ENCODE results near the gene ACADM.
"Not testable (repeated sequence)": the region's sequence is repeated elsewhere in the genome, so short reads cannot be mapped to it uniquely, and the experiment has no call there.

Gene ACADM

DNA sequence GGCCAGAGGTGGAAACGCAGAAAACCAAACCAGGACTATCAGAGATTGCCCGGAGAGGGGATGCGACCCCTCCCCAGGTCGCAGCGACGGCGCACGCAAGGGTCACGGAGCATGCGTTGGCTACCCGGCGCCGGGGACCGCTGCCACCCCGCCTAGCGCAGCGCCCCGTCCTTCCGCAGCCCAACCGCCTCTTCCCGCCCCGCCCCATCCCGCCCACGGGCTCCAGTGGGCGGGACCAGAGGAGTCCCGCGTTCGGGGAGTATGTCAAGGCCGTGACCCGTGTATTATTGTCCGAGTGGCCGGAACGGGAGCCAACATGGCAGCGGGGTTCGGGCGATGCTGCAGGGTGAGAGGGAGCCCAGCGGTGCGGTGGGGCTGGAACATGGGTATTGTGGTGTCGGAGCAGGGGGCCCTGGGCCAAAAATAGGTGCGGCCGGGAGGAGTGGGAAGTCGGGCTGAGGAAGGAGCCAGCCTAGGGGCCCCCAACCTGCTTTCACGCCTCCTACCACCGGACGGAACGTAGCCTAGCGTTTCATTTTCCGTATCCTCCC is at the start of gene ACADM:
Gene ACADM (plus strand): TSS at position 238 of the 551 bp plus-strand sequence. CDS start 79 bp downstream, at position 317.
- DNase-seq: peak; percentile 95

DNA sequence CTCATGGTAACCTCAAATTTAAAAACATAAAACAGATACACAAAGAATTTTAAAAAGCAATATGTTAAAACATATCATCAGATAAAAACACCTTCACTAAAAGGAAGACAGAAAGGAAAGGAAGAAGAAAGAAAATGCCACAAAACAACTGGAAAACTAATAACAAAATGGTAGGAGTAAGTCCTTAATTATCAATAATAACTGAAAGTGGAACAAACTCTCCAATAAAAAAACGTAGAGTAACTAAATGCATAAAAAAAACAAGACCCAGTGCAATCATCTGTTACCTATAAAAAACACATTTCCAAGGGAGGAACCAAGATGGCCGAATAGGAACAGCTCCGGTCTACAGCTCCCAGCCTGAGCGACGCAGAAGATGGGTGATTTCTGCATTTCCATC is 47.1 kb upstream of the ACADM start:
- DNase-seq: no peak

DNA sequence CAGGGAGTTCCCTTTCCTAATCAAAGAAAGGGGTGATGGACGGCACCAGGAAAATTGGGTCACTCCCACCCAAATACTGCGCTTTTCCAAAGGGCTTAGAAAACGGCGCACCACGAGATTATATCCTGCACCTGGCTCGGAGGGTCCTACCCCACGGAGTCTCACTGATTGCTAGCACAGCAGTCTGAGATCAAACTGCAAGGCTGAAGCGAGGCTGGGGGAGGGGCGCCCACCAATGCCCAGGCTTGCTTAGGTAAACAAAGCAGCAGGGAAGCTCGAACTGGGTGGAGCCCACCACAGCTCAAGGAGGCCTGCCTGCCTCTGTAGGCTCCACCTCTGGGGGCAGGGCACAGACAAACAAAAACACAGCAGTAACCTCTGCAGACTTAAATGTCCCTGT is 46.5 kb upstream of the ACADM start:
- not testable (repeated sequence) for DNase-seq

DNA sequence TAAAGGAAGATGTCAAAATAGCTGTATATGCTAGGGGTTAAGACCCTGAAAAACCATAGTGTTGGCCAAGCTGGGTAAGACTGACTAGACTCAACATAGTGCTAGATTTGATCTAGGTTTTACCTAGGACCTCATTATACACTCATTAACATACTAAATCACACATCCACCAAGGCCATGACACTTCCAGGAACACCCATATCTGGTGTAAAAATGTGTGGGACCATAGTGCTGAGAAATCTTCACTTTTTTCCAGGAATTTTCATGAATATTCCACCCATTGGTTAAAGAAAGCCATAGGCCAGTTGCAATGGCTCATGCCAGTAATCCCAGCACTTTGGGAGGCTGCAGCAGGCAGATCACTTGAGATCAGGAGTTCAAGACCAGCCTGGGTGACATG is 34.0 kb upstream of the ACADM start:
- DNase-seq: no peak

DNA sequence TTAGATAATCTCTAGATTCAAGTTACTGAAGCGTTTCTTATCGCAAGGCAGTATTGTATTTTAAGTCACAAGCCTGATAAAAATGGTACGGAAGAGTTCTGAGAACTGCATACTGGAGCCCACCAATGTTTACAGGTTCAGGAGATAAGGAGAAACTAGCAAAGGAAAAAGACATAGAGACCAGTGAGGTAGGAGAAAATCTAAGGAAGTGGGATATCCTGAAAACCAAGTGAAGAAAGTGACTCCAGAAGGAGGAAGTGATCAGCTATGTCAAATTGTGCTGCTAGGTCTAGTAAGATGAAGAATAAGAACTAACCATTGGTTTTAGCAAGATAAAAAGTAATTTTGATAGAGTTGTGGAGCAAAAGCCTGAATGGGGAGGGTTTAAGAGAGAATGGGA is 31.0 kb upstream of the ACADM start:
- no peak for DNase-seq

DNA sequence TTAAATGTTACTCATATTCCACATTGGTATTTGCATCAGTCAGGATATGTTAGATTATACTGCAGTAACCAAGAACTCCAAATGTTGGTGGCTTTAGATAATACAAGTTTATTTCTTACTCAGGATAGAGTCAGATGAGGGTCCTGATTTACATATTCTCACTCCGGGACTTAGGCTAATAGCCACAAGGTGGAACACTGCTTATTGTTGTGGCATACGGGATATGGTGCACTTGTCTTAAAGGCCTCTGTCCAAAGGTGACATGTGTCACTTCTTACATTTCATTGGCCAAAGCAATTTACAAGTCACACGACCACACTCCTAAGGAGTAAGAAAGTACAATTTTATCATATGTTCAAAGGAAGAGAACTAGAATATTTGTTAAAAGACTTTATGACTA is 28.5 kb upstream of the ACADM start:
- DNase-seq: no peak

DNA sequence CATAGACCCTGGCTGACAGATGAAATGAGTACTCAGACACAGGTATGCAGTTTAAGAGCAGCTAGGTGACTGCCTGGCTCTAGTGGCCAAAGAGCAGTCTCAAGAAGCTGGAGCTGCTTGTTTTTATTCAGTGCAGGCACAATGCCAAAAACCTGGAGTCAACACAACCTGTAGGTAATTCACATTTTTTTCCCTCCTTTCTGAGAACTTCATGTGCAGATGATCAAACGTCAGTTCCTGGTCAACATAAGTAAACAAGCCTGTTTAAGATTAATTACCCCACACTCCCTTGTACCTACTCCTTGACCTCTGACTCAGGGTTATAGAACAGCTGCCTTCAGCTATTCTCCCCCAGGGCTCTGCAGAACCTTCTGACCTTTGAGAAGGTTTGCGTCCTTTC is 17.3 kb upstream of the ACADM start:
- no peak for DNase-seq

DNA sequence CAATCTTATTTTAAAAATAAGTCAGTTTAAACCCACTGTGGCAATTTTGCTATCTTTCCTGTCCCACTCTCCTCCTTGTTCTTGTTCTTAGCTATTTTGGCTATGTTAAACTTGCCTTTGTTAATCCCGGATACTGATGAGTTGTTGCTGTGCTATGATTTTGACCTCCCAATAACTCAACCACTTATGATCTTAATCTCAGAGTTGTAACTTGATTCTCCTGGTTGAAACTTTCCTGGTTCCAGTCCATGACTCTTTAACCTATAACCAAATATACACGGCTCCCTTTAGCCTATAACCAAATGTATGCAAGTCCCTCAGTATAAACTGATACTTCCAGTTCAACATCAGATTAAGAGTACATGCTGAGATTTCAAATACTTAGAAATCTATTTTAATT is 15.6 kb upstream of the ACADM start:
- DNase-seq: no peak

DNA sequence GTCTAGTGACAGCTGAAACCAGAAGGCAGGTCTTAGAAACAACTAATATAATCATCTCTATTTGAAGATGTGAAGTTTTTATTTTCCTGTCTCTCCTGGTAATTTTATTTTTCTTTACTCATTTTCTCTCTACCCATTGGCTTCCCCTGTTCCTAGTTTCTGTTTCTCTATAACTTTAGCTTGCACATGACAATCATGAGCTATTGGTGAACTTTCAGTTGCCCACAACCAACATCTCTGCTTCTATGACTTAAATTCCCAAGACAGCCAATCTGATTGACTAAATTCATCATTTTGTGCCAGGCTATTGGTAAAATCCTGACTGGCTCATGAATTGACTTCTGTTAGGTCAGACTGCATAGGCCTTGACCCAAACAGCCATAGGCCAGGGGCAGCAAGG is 13.7 kb upstream of the ACADM start:
- DNase-seq: no peak

DNA sequence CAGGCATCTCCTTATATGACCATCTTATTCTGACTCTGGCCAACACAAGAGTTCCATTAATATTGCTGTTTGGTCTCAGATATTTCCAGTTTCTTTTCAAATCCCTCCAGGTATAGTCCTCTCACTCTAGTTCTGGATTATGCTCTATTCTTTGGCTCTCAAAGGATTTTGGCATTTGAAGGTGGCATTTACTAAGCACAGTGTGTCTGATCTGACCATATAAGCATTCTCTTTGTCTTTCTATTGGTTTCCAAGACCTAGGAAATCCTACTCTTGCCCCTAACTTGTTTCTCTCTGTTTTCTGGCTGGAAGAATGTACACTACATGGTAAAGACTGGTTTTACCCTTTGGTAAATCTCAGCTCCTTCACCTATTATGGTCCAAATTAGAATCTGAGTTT is 12.7 kb upstream of the ACADM start:
- DNase-seq: no peak

DNA sequence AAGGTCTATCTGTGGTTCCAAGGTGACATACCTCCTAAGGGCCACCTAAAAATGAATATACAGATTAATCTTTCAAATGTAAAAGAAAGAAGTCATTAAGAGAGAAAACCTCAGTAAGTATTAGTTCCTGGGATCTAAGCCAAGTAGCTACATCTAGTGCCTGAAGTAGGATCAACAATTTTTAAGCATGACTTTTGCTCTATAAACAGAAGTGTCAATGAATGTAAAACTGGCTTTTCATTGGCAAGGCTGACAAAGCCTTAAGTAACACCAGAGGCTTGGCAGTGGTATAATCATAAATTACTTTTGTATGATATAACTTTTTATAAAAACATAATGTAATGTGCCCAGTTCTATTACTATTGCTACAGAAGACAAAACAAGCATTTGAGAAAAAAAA is 12.2 kb upstream of the ACADM start:
- DNase-seq: no peak

DNA sequence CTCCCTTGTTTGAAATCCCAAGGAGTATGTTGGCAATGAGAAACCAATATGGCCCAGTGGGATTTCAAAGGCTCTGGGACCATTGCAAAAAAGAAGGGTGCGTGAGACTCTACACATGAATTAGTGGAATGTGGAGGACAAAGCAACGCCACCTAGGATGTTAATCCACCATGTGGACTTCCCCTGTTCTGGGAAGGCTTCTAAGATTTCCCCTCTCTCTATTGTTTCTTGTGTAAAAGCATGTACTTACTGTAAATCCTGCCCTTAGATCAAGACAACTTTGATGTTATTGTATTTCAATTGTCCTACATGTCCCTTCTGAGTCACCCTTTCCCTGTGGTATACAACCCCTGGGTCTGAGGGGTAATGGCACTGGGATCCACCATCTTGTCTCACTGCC is 4.7 kb upstream of the ACADM start:
- no peak for DNase-seq

DNA sequence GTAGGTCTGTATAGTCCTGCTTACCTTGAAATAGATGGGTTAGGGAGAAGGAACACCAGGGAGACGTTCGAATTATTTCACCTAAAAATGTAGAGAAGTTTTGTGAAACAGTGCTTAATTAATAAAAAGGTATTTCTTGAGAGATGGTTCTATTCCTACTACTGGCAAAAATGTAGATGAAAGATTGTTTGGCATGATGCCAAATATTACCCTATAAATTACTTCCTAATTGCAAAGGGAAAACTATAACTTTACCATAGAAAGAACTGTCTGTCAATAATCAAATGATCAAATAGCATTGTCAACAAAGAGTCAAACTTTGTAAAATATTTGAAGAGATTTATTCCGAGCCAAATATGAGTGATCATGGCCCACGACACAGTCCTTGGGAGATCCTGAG is 4.2 kb upstream of the ACADM start:
- DNase-seq: no peak

DNA sequence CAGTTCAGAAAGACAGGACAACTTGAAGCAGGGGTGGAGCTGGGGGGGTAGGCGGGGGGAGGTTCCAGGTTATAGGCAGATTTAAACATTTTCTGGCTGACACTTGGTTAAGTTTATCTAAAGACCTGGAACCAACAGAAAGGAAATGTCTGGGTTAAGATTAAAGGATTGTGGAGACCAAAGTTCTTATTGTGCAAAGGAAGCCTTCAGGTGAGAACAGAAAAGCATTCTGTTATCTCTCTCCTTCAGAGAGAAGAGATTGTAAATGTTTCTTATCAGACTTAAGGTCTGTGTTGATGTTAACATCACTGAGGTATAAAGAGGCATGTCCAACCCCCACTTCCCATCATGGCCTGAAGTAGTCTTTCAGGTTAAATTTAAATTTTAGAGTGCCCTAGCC is 3.7 kb upstream of the ACADM start:
- DNase-seq: no peak

DNA sequence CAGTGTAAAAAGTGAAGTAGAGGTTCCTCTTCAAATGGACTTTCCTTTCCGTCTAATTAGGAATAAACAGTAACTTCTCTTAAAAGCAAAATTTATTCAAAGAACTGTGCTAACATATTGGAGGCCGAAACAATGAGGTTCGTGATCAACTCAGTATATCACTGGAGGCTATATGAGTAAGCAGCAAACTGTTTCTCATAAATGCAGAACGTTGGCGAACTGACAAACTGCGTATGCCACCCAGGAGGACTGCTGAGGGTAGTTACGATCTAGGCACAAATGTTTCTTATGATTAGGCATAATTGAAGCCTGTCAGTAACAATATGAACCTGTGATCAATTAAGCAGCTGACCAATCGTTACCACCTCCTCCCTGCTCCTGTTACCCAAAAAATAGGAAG is 2.3 kb upstream of the ACADM start:
- not testable (repeated sequence) for DNase-seq

DNA sequence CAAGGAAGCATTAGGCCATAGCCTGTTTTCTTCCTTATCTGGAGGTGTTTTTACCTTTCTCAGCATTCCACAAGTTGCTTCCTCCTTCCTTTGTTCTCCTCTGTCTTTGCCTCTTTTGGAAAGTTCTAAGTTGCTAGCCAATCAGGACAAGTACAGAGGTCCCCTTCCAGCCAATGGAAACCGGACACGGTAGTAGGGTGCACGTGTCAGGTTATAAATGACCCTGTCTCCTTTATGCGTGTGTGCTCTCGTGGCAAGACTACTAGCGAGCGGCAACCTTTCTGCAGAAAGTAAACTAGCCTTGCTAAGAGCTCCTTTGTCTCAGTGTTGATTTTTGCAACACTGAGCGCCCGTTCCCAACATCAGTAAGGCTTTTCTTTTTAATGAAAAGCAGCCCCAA is 1.5 kb upstream of the ACADM start:
- no peak for DNase-seq

DNA sequence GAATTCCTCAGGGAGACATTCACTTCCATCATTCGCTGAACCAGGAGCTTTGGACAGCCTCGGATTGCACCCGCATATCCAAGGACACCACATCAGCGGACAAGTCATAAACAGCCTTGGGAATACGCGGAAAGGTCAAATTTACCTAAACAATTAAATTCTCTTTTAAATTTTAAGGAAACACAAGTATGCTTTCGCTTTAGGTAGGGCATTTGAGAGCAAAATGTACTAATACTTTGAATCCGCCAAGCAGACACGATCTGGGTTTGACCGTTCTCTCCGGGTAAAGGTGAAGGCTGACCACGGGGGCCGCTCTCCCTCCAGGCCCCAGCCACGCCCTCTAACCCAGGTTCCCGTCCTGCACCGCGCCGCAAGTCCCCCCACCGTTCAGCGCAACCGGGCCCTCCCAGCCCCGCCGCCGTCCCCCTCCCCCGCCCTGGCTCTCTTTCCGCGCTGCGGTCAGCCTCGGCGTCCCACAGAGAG is 479 bp upstream of the ACADM start:
- peak; percentile 90 for DNase-seq

DNA sequence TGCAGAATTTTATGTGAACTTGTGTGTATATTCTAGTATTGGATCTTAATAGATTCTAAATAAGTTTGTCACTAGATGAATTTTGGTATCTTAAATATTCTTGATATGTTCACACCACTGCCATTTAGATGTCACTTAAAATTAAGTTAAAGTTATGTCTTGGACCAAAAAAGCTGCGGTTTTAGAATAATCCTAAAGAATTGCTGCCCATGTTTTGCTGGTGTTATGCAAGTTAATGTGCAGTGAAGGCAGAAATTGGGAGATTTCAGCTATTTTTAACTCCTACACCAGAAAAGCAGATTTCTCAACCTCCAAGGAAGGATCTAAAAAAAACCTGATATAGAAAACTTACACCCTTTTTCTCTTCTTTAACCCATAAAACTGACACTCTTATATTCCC is 757 bp downstream of the ACADM start:
- no peak for DNase-seq

DNA sequence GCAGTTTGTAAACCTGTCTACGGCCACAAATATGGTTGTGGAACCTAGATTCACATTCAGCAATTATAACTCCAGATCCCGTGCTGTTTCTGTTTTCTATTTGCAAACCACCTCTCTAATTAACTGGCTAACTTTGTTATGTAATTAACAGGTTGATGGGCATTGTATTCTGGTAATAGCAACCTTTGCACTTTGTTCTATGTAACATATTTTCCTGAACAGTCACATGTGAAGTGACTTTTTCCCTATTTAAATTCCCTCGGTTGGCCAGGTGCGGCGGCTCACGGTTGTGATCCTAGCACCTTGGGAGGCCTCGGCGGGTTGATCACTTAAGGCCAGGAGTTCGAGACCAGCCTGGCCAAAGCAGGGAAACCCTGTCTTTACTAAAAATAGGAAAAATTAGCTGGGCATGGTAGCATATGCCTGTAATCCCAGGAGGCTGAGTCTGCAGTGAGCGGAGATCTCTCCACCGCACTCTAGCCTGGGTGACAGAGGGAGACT is 1.4 kb downstream of the ACADM start:
- DNase-seq: no peak

DNA sequence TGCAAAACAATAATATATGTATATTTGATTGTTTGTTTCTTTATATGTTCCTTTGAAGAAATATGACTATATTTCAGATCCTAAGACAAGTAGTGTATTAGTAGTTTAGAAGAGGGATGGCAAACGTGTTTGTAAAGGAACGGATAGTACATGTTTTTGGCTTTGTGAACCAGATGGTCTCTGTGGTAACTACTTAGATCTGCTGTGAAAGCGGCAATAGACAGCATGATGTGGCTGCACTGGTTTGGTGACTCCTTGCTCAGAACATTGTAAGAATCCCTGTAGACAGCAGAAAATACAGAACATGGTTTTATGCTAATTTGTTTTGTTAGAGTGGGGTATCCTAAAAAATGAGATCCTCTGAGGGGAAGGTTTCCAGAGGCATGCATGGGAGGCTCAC is 3.1 kb downstream of the ACADM start:
- no peak for DNase-seq

DNA sequence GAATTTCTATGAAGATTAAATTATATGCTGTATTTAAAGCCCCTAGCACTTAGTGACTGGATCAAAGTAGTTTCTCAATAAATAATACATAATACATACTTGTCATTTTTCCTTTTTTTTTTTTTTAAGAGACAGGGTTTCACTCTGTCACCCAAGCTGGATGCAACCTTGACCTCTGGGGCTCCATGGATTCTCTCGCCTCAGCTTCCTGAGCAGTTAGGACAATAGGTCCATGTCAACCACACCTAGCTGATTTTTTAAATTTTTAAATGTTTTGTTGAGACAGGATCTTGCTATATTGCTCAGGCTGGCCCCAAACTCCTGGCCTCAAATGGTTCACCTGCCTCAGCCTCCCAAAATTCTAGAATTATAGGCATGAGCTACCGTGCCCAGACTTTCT is 5.9 kb downstream of the ACADM start:
- no peak for DNase-seq

DNA sequence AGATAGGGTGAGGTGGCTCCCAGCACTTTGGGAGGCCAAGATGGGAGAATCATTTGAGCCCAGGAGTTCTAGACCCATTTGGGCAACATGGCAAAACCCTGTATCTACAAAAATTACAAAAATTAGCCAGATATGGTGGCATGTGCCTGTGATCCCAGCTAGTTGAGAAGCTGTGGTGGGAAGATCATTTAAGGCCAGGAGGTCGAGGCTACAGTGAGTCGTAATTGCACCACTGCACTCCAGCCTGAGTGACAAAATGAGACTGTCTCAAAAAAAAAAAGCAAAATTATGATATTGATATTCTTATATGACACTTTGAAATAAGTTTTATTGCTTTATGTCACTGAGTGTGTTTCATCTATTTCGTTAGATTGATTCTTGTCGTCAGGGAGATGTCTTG is 7.4 kb downstream of the ACADM start:
- no peak for DNase-seq

DNA sequence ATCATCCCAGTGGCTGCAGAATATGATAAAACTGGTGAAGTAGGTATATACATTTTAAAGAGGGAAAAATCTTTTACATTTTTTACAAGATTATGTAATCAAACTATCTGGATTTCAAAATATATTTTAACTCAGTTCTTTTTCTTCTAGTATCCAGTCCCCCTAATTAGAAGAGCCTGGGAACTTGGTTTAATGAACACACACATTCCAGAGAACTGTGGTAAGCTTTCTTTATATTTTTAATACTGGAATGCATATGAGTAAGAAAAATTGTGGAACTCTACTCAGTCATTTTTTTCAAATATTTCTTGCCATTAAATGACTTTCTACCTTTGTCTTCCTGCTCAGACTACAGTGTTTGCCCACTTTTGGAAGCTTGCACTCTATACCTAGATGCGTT is 8.2 kb downstream of the ACADM start:
- DNase-seq: no peak

DNA sequence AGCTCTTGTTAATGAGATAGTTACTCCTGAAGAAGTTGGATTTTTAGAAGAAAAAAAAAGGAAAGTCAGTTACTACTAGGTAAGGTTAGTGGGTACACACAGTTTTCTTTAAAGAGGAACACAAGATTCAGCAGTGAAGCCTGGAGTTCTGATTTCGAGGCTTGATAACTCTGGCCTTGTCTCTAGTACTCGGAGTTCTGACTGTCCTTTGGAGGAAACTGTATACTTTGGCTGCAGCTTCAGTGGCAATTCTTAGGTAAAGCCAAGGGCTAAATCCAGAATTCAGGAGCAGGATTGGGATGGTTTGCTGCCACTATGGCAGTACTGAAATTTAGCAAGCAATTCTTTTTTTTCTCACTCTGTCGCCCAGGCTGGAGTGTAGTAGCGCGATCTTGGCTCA is 9.2 kb downstream of the ACADM start:
- DNase-seq: no peak

DNA sequence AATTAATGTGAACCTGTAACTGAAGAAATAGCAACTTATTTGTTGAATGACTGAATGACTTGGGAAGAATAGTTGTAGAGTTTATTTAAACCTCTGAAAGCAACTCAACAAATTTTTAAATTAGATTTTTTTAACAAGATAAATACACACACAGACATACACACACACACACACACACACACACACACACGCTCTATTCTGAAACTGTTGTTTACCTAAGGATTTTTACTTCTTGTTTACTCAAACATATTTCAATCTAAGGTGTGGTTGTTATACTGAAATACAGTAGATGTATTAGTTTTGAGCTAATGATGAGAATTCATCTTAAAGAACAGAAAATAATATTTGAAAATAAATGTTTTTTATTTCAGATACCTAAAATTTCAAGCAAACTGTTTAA is 11.5 kb downstream of the ACADM start:
- no peak for DNase-seq

All from activated effector memory CD4-positive, alpha-beta T cell treated with anti-CD3 and anti-CD28 coated beads, Interleukin-2, amount 50 U/mL, for 16 hours (primary cell).